Measurements from ENCODE around the gene CD247.

- no peak for TF ChIP-seq YY1 (IDR thresholded peaks at IDR 0.05; ENCODE audit: insufficient read depth, insufficient read length)
- TF ChIP-seq ZNF274 (IDR thresholded peaks at IDR 0.05; ENCODE audit: low read depth, low read length), result no peak
- TF ChIP-seq SUZ12 (IDR thresholded peaks at IDR 0.05; ENCODE audit: extremely low read depth, insufficient read depth, insufficient read length), result no peak
These were observed 6.2 kb downstream of the CD247 start for GRCh38 chr1:167512046-167512654.
